ENCODE results near the gene ASAP2.

DNA sequence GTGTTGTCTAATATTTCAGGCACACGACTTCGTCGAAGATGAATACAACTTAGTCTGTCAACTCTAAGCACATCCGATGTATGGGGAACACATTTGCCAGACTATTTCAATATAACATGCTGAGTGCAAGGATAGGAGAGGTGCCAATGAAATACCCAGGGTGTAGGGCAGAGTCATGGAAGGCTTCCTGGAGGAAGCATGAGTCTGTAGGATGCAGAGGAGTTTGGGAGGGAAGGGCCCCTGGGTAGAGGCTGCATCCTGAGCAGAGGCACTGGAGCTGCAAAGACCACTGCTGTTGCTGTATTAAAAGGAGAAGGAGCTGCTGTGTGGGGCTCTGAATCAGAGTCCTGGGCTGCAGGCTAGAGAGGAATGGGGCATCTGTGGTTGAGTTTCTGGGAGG lies 89.9 kb downstream of the ASAP2 start:
- TF ChIP-seq, protein P1, sequence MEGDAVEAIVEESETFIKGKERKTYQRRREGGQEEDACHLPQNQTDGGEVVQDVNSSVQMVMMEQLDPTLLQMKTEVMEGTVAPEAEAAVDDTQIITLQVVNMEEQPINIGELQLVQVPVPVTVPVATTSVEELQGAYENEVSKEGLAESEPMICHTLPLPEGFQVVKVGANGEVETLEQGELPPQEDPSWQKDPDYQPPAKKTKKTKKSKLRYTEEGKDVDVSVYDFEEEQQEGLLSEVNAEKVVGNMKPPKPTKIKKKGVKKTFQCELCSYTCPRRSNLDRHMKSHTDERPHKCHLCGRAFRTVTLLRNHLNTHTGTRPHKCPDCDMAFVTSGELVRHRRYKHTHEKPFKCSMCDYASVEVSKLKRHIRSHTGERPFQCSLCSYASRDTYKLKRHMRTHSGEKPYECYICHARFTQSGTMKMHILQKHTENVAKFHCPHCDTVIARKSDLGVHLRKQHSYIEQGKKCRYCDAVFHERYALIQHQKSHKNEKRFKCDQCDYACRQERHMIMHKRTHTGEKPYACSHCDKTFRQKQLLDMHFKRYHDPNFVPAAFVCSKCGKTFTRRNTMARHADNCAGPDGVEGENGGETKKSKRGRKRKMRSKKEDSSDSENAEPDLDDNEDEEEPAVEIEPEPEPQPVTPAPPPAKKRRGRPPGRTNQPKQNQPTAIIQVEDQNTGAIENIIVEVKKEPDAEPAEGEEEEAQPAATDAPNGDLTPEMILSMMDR (conservative IDR thresholded peaks at IDR 0.05; ENCODE audit: low read length): no peak
- TF ChIP-seq EZH2phosphoT487 (IDR thresholded peaks at IDR 0.05; ENCODE audit: borderline replicate concordance, low read depth, low read length): no peak
